HepG2 (cell line): ENCODE measurements around the gene TOM1L2. TPM values are rescaled to one million over a fixed set of nuclear protein-coding genes. Genes with fewer than 3 reads are reported as not detected.

Experiments
- ATAC-seq: fragments of 200-7000 bp; cut with Tn5 transposase; 3 replicates; pipeline ENCODE4 v1.9.1; 2020; ENCODE audit warnings: mild to moderate bottlenecking, moderate library complexity
- BruUV-seq: library from RNA; stranded (reverse); fragments of 400-500 nt; replicated peaks from 2 replicates; lab custom pipeline; 2021; lab: Mats Ljungman, UMichigan
- CTCF ChIA-PET: fragments of 300-600 bp; formaldehyde crosslinking; extraction: SDS; loops from one replicate; lab custom pipeline; 2021; ENCODE audit warnings: low total read pairs, inconsistent platforms, low intra/inter-chr PET ratio; lab: Yijun Ruan, JAX
- POLR2A ChIA-PET: fragments of 350-600 bp; sonication (Branson Sonifier 250); formaldehyde crosslinking; loops from one replicate; lab custom pipeline; 2020; ENCODE audit warnings: antibody characterized with exemption, inconsistent platforms; lab: Yijun Ruan, JAX
- DNase-seq: peaks from one replicate; pipeline ENCODE4 v3.0.0-alpha.2; 2015; ENCODE audit warnings: low spot score
- FAIRE-seq: peaks from 3 replicates; lab custom pipeline; 2011; peaks lifted over from hg19 to GRCh38; lab: Jason Lieb, UNC
- H2AFZ ChIP-seq: one replicate; pipeline ENCODE4 v1.6.1; 2011; ENCODE audit warnings: low read length, inconsistent platforms
- H3K27ac ChIP-seq: fragments of 300-600 bp; 3 replicates; pipeline ENCODE4 v1.8.0; 2011; ENCODE audit warnings: mixed run types, mild to moderate bottlenecking, mixed read lengths, low read length, inconsistent platforms; ENCODE audit not compliant: insufficient read depth; ENCODE audit errors: extremely low read length
- H3K27me3 ChIP-seq, 2 experiments: fragments of 200-600 bp in 1 of 2; 2 replicates in 1 of 2; 3 replicates in 1 of 2; pipeline versions ENCODE4 v1.6.0 to v1.8.0; 2011; ENCODE audit warnings: low read length in 2 of 2, mild to moderate bottlenecking in 2 of 2, moderate library complexity in 2 of 2, inconsistent platforms in 1 of 2; ENCODE audit not compliant: insufficient read depth in 2 of 2, control insufficient read depth in 1 of 2
- H3K36me3 ChIP-seq, 2 experiments: fragments of 200-600 bp in 1 of 2; replicated peaks in 1 of 2; 2 replicates in 1 of 2; 3 replicates in 1 of 2; pipeline versions ENCODE4 v1.5.1 to v1.8.0; 2011; ENCODE audit warnings: low read length in 2 of 2, inconsistent platforms in 1 of 2; ENCODE audit not compliant: insufficient read depth in 2 of 2, control insufficient read depth in 1 of 2
- H3K4me1 ChIP-seq: 2 replicates; pipeline ENCODE4 v1.5.1; 2012; ENCODE audit warnings: low read length, inconsistent platforms; ENCODE audit not compliant: insufficient read depth
- H3K4me2 ChIP-seq: 2 replicates; pipeline ENCODE4 v1.6.0; 2011; ENCODE audit warnings: low read depth, low read length, inconsistent platforms
- H3K4me3 ChIP-seq, 3 experiments: fragments of 200-600 bp in 1 of 3; sonication (generic), shearing (Covaris generic) in 1 of 3; replicated peaks in 1 of 3; 2 replicates each; pipeline ENCODE4 v1.5.1; 2011 to 2016; ENCODE audit warnings: low read length in 3 of 3, inconsistent platforms in 2 of 3, low read depth in 2 of 3, mild to moderate bottlenecking in 2 of 3, control low read depth in 1 of 3, mixed read lengths in 1 of 3; ENCODE audit not compliant: insufficient read depth in 1 of 3
- H3K79me2 ChIP-seq: one replicate; pipeline ENCODE4 v1.6.1; 2011; ENCODE audit warnings: low read length, inconsistent platforms; ENCODE audit not compliant: insufficient read depth
- H3K9ac ChIP-seq: 2 replicates; pipeline ENCODE4 v1.6.0; 2011; ENCODE audit warnings: mild to moderate bottlenecking, low read depth, low read length, inconsistent platforms; ENCODE audit not compliant: insufficient read depth
- H3K9me3 ChIP-seq: 2 replicates; pipeline ENCODE4 v1.5.1; 2012; ENCODE audit warnings: mild to moderate bottlenecking, low read length
- H4K20me1 ChIP-seq: 2 replicates; pipeline ENCODE4 v1.6.0; 2011; ENCODE audit warnings: inconsistent platforms, mild to moderate bottlenecking, low read length, moderate library complexity; ENCODE audit not compliant: insufficient read depth
- EP300 ChIP-seq, 3 experiments: sonication (generic) in 1 of 3; formaldehyde crosslinking in 1 of 3; IDR thresholded peaks; 2 replicates each; pipeline versions ENCODE4 v1.5.1 to v1.6.1; 2011 to 2020; ENCODE audit warnings: low read depth in 2 of 3, low read length in 2 of 3, borderline replicate concordance in 1 of 3, improper control_type of control experiment in 1 of 3, mild to moderate bottlenecking in 1 of 3, missing genetic modification reagents in 1 of 3, moderate library complexity in 1 of 3
- RBM22 ChIP-seq: fragments of 200-400 bp; formaldehyde crosslinking; optimal IDR thresholded peaks from 2 replicates; pipeline ENCODE3; 2017; ENCODE audit warnings: mild to moderate bottlenecking, low read length, moderate library complexity
- RXRA ChIP-seq: sonication (generic); formaldehyde crosslinking; IDR thresholded peaks from 2 replicates; pipeline ENCODE4 v1.5.1; 2020; ENCODE audit warnings: missing genetic modification reagents
- SP140L ChIP-seq: sonication (generic); formaldehyde crosslinking; IDR thresholded peaks from 2 replicates; pipeline ENCODE4 v1.4.0; 2020; ENCODE audit warnings: missing genetic modification reagents, borderline replicate concordance
- TEAD3 ChIP-seq: optimal IDR thresholded peaks from 2 replicates; pipeline ENCODE3; 2016; ENCODE audit warnings: borderline replicate concordance
- ZBTB26 ChIP-seq: IDR thresholded peaks from 2 replicates; pipeline ENCODE4 v1.6.1; 2016; ENCODE audit warnings: missing compliant biosample characterization, missing genetic modification reagents, borderline replicate concordance
- ZBTB7B ChIP-seq: sonication (generic); formaldehyde crosslinking; IDR thresholded peaks from 2 replicates; pipeline ENCODE4 v1.4.0; 2020; ENCODE audit warnings: missing genetic modification reagents
- ZFY ChIP-seq: sonication (generic); formaldehyde crosslinking; IDR thresholded peaks from 2 replicates; pipeline ENCODE4 v1.4.0; 2020; ENCODE audit warnings: missing genetic modification reagents
- WGBS: methylation state at CpG from one replicate; pipeline ENCODE4 v1.1.6; 2017; ENCODE audit warnings: low lambda C conversion rate; 5-methylcytosine and 5-hydroxymethylcytosine counted together
- in situ Hi-C: cut with HindIII; loops from 2 replicates; pipeline ENCODE4 v1.10.0; 2017; ENCODE audit warnings: low pct_unique_long_range_greater_than_20kb; ENCODE audit not compliant: extremely low pct_ligation_motif_present
- intact Hi-C: fragments of 100-400 bp; cut with micrococcal nuclease; formaldehyde crosslinking; loops from one replicate; pipeline ENCODE4 v1.10.0; 2022; ENCODE audit not compliant: unreplicated experiment
- polyA plus RNA-seq, 8 experiments: library from polyadenylated mRNA; depleted of rRNA in 3 of 8; stranded (reverse) in 7 of 8; unstranded in 1 of 8; fragments of >200 nt; fragmentation: Illumina TruSeq in 4 of 8; extraction: Trizol in 4 of 8; gene quantifications; 2 replicates each; pipeline versions ENCODE4 v1.2.1 to v1.2.3, GENCODE V29; 2011 to 2016; ENCODE audit warnings: low read depth in 4 of 8, missing spikeins in 1 of 8, mixed read lengths in 1 of 8; ENCODE audit not compliant: insufficient read depth in 1 of 8
- total RNA-seq, 5 experiments: library from RNA; depleted of rRNA; stranded (reverse); fragments of >200 nt; fragmentation: Illumina TruSeq; extraction: Trizol; gene quantifications; 2 replicates each; pipeline ENCODE4 v1.2.3, GENCODE V29; 2016; ENCODE audit warnings: low read depth in 1 of 5
- TF ChIP-seq, protein P1 (sequence below): sonication (generic); formaldehyde crosslinking; IDR thresholded peaks from 2 replicates; pipeline ENCODE4 v1.5.0; 2020; ENCODE audit warnings: mild to moderate bottlenecking, missing genetic modification reagents, moderate library complexity
- TF ChIP-seq, protein P2 (sequence below): sonication (generic); formaldehyde crosslinking; IDR thresholded peaks from 2 replicates; pipeline ENCODE4 v1.5.1; 2020; ENCODE audit warnings: mild to moderate bottlenecking, missing genetic modification reagents, moderate library complexity
- TF ChIP-seq, protein P3 (sequence below): sonication (generic); formaldehyde crosslinking; IDR thresholded peaks from 2 replicates; pipeline ENCODE4 v1.4.0; 2020; ENCODE audit warnings: missing genetic modification reagents

TOM1L2 gene
- total and polyA plus RNA-seq, 2 of the 13 experiments (the other 11 are each of a cell fraction or from before 2014, with no cell fraction given), result 4.7 to 7.4 TPM

DNA sequence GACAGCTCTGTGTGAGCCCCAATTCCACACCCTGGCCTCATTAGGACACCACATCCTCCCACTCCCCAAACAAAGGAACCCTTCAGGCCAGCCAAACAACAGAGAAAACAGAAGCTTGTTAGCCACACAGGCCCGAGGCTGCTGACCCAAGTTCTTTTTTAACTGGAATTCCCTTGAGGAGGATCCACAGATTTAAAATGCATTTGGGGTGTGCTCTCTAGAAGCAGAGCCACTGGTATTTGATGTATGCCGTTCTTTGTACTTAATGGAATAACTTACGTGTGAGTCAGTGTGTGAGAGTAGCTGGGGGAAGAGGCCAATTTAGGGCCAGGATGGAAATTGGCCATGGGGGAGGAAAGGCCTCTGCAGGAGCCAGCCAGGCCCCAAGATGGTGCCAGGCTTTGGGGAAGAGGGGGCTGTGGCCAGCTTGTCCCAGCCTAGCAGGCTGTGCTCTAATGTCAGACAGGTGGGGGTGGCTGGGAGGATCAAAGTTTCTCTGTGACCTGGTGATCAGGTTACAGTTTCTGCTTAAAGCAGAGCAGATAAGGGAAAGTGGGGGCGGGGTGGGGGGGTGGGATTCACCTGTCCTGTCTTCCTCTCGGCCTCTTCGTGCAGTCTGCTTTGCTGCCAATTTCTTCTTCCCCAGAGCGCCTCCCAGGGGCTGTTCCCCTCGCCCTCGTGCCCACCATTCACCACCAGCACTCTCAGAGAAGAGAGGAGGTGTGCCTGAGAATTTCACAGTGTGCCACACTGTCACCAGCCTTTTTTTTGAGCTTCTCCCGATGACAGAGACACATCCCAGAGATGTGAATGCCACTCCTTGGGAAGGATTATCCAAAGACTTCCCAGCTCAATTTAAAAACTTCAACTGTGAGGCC is 50.8 kb downstream of the TOM1L2 start:
- Histone ChIP-seq H3K27me3 (no peaks in the 10 kb centered on the region), H3K36me3 (no peaks in the 10 kb centered on the region), H3K4me1 (peaks cover 48% of the 10 kb centered on the region), H3K4me3 (peak overlapping the region; percentile 27 to 52 (median 33)), H3K79me2 (no peaks in the 10 kb centered on the region), H3K4me2 (peak overlapping the region; percentile 74), H3K9ac (peak overlapping the region; percentile 38), H3K27ac (peak overlapping the region; percentile 59), H3K9me3 (no peaks in the 10 kb centered on the region), H4K20me1 (no peaks in the 10 kb centered on the region), H2AFZ (no peak overlapping the region)
- in situ Hi-C loops (no loop called here), intact Hi-C loops (loop anchor here (2.0 to 5.0 kb wide), 3 partner anchors 13 to 111 kb away; partner anchors contain the start of genes DRC3 and TOM1L2)
- ChIA-PET CTCF (interaction anchor here (0.9 kb wide), 1 partner anchor 30 kb away, joined by 4 read pairs; no protein-coding TSS in a partner anchor), POLR2A (interaction anchor here (0.6 to 2.2 kb wide), 6 partner anchors 21 to 85 kb away, joined by 3 to 12 read pairs (median 3); partner anchors contain the start of genes DRC3 and TOM1L2)
- DNase-seq (peak; percentile 89), ATAC-seq (peak; percentile 80), FAIRE-seq (no peak)
- WGBS, result 0% methylated on average over 4 of the region's 10 CpGs
- no TSS peak for BruUV-seq
- TF ChIP-seq, protein P1, sequence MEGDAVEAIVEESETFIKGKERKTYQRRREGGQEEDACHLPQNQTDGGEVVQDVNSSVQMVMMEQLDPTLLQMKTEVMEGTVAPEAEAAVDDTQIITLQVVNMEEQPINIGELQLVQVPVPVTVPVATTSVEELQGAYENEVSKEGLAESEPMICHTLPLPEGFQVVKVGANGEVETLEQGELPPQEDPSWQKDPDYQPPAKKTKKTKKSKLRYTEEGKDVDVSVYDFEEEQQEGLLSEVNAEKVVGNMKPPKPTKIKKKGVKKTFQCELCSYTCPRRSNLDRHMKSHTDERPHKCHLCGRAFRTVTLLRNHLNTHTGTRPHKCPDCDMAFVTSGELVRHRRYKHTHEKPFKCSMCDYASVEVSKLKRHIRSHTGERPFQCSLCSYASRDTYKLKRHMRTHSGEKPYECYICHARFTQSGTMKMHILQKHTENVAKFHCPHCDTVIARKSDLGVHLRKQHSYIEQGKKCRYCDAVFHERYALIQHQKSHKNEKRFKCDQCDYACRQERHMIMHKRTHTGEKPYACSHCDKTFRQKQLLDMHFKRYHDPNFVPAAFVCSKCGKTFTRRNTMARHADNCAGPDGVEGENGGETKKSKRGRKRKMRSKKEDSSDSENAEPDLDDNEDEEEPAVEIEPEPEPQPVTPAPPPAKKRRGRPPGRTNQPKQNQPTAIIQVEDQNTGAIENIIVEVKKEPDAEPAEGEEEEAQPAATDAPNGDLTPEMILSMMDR (CRISPR knock-in tag), result peak; percentile 32; the same call in 1 of the 2 replicates
- TF ChIP-seq, protein P2, sequence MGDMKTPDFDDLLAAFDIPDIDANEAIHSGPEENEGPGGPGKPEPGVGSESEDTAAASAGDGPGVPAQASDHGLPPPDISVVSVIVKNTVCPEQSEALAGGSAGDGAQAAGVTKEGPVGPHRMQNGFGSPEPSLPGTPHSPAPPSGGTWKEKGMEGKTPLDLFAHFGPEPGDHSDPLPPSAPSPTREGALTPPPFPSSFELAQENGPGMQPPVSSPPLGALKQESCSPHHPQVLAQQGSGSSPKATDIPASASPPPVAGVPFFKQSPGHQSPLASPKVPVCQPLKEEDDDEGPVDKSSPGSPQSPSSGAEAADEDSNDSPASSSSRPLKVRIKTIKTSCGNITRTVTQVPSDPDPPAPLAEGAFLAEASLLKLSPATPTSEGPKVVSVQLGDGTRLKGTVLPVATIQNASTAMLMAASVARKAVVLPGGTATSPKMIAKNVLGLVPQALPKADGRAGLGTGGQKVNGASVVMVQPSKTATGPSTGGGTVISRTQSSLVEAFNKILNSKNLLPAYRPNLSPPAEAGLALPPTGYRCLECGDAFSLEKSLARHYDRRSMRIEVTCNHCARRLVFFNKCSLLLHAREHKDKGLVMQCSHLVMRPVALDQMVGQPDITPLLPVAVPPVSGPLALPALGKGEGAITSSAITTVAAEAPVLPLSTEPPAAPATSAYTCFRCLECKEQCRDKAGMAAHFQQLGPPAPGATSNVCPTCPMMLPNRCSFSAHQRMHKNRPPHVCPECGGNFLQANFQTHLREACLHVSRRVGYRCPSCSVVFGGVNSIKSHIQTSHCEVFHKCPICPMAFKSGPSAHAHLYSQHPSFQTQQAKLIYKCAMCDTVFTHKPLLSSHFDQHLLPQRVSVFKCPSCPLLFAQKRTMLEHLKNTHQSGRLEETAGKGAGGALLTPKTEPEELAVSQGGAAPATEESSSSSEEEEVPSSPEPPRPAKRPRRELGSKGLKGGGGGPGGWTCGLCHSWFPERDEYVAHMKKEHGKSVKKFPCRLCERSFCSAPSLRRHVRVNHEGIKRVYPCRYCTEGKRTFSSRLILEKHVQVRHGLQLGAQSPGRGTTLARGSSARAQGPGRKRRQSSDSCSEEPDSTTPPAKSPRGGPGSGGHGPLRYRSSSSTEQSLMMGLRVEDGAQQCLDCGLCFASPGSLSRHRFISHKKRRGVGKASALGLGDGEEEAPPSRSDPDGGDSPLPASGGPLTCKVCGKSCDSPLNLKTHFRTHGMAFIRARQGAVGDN (CRISPR knock-in tag), result peak; percentile 48
- TF ChIP-seq RBM22 (no peak), ZFY (CRISPR knock-in tag) (peak; percentile 24; the same call in 1 of the 2 replicates), ZBTB7B (0 out of 2 replicates have a peak, but pooled peaks have one; percentile 15), TEAD3 (CRISPR knock-in tag) (peak; percentile 81), RXRA (CRISPR knock-in tag) (peak; percentile 34; the same call in 1 of the 2 replicates), ZBTB26 (CRISPR knock-in tag) (0 out of 2 replicates have a peak, but pooled peaks have one; percentile 28), EP300 (IDR thresholded peaks at IDR 0.05; ENCODE audit: low read depth in 2 of 2, low read length in 2 of 2) (peak in 1 of 2 experiments; percentile 41; a peak in 1 of 4 replicates), EP300 (CRISPR knock-in tag; IDR thresholded peaks at IDR 0.05; ENCODE audit: borderline replicate concordance) (peak; percentile 37; the same call in 1 of the 2 replicates), SP140L (no peak)
- TF ChIP-seq, protein P3, sequence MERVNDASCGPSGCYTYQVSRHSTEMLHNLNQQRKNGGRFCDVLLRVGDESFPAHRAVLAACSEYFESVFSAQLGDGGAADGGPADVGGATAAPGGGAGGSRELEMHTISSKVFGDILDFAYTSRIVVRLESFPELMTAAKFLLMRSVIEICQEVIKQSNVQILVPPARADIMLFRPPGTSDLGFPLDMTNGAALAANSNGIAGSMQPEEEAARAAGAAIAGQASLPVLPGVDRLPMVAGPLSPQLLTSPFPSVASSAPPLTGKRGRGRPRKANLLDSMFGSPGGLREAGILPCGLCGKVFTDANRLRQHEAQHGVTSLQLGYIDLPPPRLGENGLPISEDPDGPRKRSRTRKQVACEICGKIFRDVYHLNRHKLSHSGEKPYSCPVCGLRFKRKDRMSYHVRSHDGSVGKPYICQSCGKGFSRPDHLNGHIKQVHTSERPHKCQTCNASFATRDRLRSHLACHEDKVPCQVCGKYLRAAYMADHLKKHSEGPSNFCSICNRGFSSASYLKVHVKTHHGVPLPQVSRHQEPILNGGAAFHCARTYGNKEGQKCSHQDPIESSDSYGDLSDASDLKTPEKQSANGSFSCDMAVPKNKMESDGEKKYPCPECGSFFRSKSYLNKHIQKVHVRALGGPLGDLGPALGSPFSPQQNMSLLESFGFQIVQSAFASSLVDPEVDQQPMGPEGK (CRISPR knock-in tag), result peak; percentile 51
